Caki2 (cell line): ENCODE results near the gene RUVBL2. TPM values are rescaled to one million over a fixed set of nuclear protein-coding genes. Genes with fewer than 3 reads are reported as not detected.
"Not testable (repeated sequence)": the region's sequence is repeated elsewhere in the genome, so short reads cannot be mapped to it uniquely, and the experiment has no call there.

Source experiments
- DNase-seq: peaks from one replicate; pipeline ENCODE4 v3.0.0-alpha.2; 2015; ENCODE audit warnings: low read depth
- in situ Hi-C: cut with HindIII; loops from 2 replicates; pipeline ENCODE4 v1.10.0; 2016; ENCODE audit warnings: low sequenced_read_pairs, low pct_unique_long_range_greater_than_20kb, mixed read lengths
- total RNA-seq: library from RNA; depleted of rRNA; stranded (reverse); fragments of >200 nt; shearing (Covaris generic); gene quantifications from 2 replicates; pipeline ENCODE4 v1.2.3, GENCODE V29; 2014; ENCODE audit warnings: low replicate concordance; rRNA removed

RUVBL2 gene
- total RNA-seq, 1 experiment from 2014 or later, result 608 TPM

GRCh38 chr19:49056902-49057596 is 63.4 kb downstream of the RUVBL2 start:
- DNase-seq, in situ Hi-C loops: not testable (repeated sequence)

GRCh38 chr19:49057636-49058234 is 64.0 kb downstream of the RUVBL2 start, which contains the start of gene CGB7:
Gene CGB7 (minus strand): TSS chr19:49057749. CDS start chr19:49055375, 2,374 bp downstream.
- in situ Hi-C loops, result no loop called here
- DNase-seq, result peak; percentile 70

- in situ Hi-C loops, result no loop called here
- DNase-seq, result no peak
Measured at GRCh38 chr19:49058562-49058961, 64.9 kb downstream of the RUVBL2 start.

- no peak for DNase-seq
- in situ Hi-C loops, result no loop called here
Measured at GRCh38 chr19:49059053-49059452, 65.4 kb downstream of the RUVBL2 start.

- in situ Hi-C loops, result no loop called here
- no peak for DNase-seq
Measured at GRCh38 chr19:49061000-49061399, 67.3 kb downstream of the RUVBL2 start.

- in situ Hi-C loops, result no loop called here
- DNase-seq, result no peak
Measured at GRCh38 chr19:49061445-49061844, 67.8 kb downstream of the RUVBL2 start.

- DNase-seq, result no peak
- in situ Hi-C loops, result no loop called here
Measured at GRCh38 chr19:49064029-49064629, 70.4 kb downstream of the RUVBL2 start.

GRCh38 chr19:49064768-49065611 is 71.3 kb downstream of the RUVBL2 start, which contains the start of gene NTF4:
Gene NTF4 (minus strand): TSS chr19:49064818. CDS start chr19:49061997, 2,821 bp downstream.
- peak; percentile 44 for DNase-seq
- in situ Hi-C loops, result no loop called here

Other genes with a start within 250 kb of the RUVBL2 start
- 2.4 TPM in 1 of 2 replicates, not detected in the other for gene IZUMO1, start 247.0 kb upstream of the RUVBL2 start, total RNA-seq
- gene FUT1, start 241.2 kb upstream of the RUVBL2 start, total RNA-seq, result 2.9 and 3.1 TPM in 2 replicates
- not detected in 2 replicates for gene FGF21, start 238.4 kb upstream of the RUVBL2 start, total RNA-seq
- gene BCAT2, start 182.9 kb upstream of the RUVBL2 start, total RNA-seq, result 73.5 and 83.0 TPM in 2 replicates
- gene HSD17B14, start 157.4 kb upstream of the RUVBL2 start, total RNA-seq, result 33.6 and 56.7 TPM in 2 replicates
- gene PLEKHA4, start 125.3 kb upstream of the RUVBL2 start, total RNA-seq, result 0.70 and 11.5 TPM in 2 replicates
- 51.0 and 52.5 TPM in 2 replicates for gene PPP1R15A, start 121.5 kb upstream of the RUVBL2 start, total RNA-seq
- gene TULP2, start 95.1 kb upstream of the RUVBL2 start, total RNA-seq, result not detected in 2 replicates
- gene NUCB1, start 93.6 kb upstream of the RUVBL2 start, total RNA-seq, result 338 and 348 TPM in 2 replicates
- gene DHDH, start 60.2 kb upstream of the RUVBL2 start, total RNA-seq, result 1.6 and 4.4 TPM in 2 replicates
- 188 and 220 TPM in 2 replicates for gene BAX, start 39.0 kb upstream of the RUVBL2 start, total RNA-seq
- 13,494 and 14,762 TPM in 2 replicates for gene FTL, start 28.6 kb upstream of the RUVBL2 start, total RNA-seq
- gene GYS1, start 578 bp upstream of the RUVBL2 start, total RNA-seq, result 31.3 and 32.3 TPM in 2 replicates
- gene LHB, start 23.2 kb downstream of the RUVBL2 start, total RNA-seq, result not detected in 2 replicates
- gene CGB3, start 30.4 kb downstream of the RUVBL2 start, total RNA-seq, result not detected in 2 replicates
- 3.7 TPM in 1 of 2 replicates, not detected in the other for gene CGB2, start 38.0 kb downstream of the RUVBL2 start, total RNA-seq
- not detected in 2 replicates for gene CGB1, start 43.0 kb downstream of the RUVBL2 start, total RNA-seq
- gene CGB5, start 50.0 kb downstream of the RUVBL2 start, total RNA-seq, result not detected in 2 replicates
- gene CGB8, start 55.2 kb downstream of the RUVBL2 start, total RNA-seq, result 1.7 TPM in 1 of 2 replicates, not detected in the other
- 1.7 and 4.1 TPM in 2 replicates for gene CGB7, start 63.9 kb downstream of the RUVBL2 start, total RNA-seq
- gene NTF4, start 70.9 kb downstream of the RUVBL2 start, total RNA-seq, result 4.0 TPM in 1 of 2 replicates, not detected in the other
- gene KCNA7, start 78.8 kb downstream of the RUVBL2 start, total RNA-seq, result not detected in 2 replicates
- 137 and 175 TPM in 2 replicates for gene SNRNP70, start 91.6 kb downstream of the RUVBL2 start, total RNA-seq
- 6.1 and 9.7 TPM in 2 replicates for gene LIN7B, start 120.5 kb downstream of the RUVBL2 start, total RNA-seq
- gene C19orf73, start 125.3 kb downstream of the RUVBL2 start, total RNA-seq, result 0.71 TPM in 1 of 2 replicates, not detected in the other
- 26.8 and 39.1 TPM in 2 replicates for gene PPFIA3, start 125.7 kb downstream of the RUVBL2 start, total RNA-seq
- gene HRC, start 161.5 kb downstream of the RUVBL2 start, total RNA-seq, result not detected in 2 replicates
- 13.9 and 18.2 TPM in 2 replicates for gene TRPM4, start 163.9 kb downstream of the RUVBL2 start, total RNA-seq